Epithelial cell of proximal tubule (primary cell): ENCODE results near the gene SLC16A4. TPM values are rescaled to one million over a fixed set of nuclear protein-coding genes. Genes with fewer than 3 reads are reported as not detected.

Source experiments
- DNase-seq: peaks from one replicate; pipeline ENCODE4 v3.0.0-alpha.2; 2011; ENCODE audit warnings: low read depth
- H3K4me3 ChIP-seq: 2 replicates; pipeline ENCODE4 v1.5.1; 2011; ENCODE audit warnings: low read depth, mild to moderate bottlenecking, low read length
- CTCF ChIP-seq: conservative IDR thresholded peaks from 2 replicates; pipeline ENCODE4 v1.5.1; 2012; ENCODE audit warnings: low read depth, mild to moderate bottlenecking, low read length
- total RNA-seq: library from RNA; depleted of rRNA; stranded (reverse); fragments of >200 nt; gene quantifications from 2 replicates; pipeline ENCODE4 v1.2.3, GENCODE V29; 2015

Gene SLC16A4
- total RNA-seq, 1 donor from 2014 or later = 12.4 TPM

- TF ChIP-seq CTCF = no peak
- H3K4me3 ChIP-seq = no peak overlapping the region
- no peak for DNase-seq
These were observed 40.1 kb upstream of the SLC16A4 start for GRCh38 chr1:110430901-110431300.

GRCh38 chr1:110430366-110430765 lies 39.5 kb upstream of the SLC16A4 start:
- DNase-seq = no peak
- H3K4me3 ChIP-seq = no peak overlapping the region
- TF ChIP-seq CTCF = no peak

- no peak for TF ChIP-seq CTCF
- DNase-seq = no peak
- H3K4me3 ChIP-seq = no peak overlapping the region
These were observed 38.1 kb upstream of the SLC16A4 start for GRCh38 chr1:110428946-110429345.

- no peak for DNase-seq
- no peak for TF ChIP-seq CTCF
- H3K4me3 ChIP-seq = no peak overlapping the region
These were observed 36.0 kb upstream of the SLC16A4 start for GRCh38 chr1:110426854-110427253.

GRCh38 chr1:110425612-110426152 lies 34.9 kb upstream of the SLC16A4 start:
- no peak for TF ChIP-seq CTCF
- DNase-seq = no peak
- H3K4me3 ChIP-seq = no peak overlapping the region

- DNase-seq = no peak
- H3K4me3 ChIP-seq = no peak overlapping the region
- no peak for TF ChIP-seq CTCF
These were observed 34.1 kb upstream of the SLC16A4 start for GRCh38 chr1:110424699-110425611.
